ENCODE data around the gene INTS2.

- TF ChIP-seq, protein P1, sequence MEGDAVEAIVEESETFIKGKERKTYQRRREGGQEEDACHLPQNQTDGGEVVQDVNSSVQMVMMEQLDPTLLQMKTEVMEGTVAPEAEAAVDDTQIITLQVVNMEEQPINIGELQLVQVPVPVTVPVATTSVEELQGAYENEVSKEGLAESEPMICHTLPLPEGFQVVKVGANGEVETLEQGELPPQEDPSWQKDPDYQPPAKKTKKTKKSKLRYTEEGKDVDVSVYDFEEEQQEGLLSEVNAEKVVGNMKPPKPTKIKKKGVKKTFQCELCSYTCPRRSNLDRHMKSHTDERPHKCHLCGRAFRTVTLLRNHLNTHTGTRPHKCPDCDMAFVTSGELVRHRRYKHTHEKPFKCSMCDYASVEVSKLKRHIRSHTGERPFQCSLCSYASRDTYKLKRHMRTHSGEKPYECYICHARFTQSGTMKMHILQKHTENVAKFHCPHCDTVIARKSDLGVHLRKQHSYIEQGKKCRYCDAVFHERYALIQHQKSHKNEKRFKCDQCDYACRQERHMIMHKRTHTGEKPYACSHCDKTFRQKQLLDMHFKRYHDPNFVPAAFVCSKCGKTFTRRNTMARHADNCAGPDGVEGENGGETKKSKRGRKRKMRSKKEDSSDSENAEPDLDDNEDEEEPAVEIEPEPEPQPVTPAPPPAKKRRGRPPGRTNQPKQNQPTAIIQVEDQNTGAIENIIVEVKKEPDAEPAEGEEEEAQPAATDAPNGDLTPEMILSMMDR (conservative IDR thresholded peaks at IDR 0.05) = no peak
- no peak for TF ChIP-seq EZH2 (IDR thresholded peaks at IDR 0.05; ENCODE audit: low read depth)
These were observed 49.3 kb downstream of the INTS2 start for GRCh38 chr17:61878520-61878919.

Data from PC-9 (cell line).